Esophagus squamous epithelium (tissue), 4 donors: ENCODE measurements around the gene ARMH1.

Source experiments
- CTCF ChIP-seq, 6 experiments: fragments of 450-650 bp in 4 of 6; fragments of 200-600 bp in 2 of 6; sonication (generic) in 2 of 6; IDR thresholded peaks; one replicate each; pipeline ENCODE4 v1.5.1; 2016 to 2019; ENCODE audit warnings: antibody characterized with exemption in 6 of 6, mild to moderate bottlenecking in 4 of 6, moderate library complexity in 4 of 6
- POLR2A ChIP-seq, 4 donors: fragments of 450-650 bp; IDR thresholded peaks; one replicate each; pipeline ENCODE4 v1.6.1; 2017; ENCODE audit warnings: antibody characterized with exemption in 4 of 4, mild to moderate bottlenecking in 4 of 4, moderate library complexity in 3 of 4

GRCh38 chr1:44625348-44625747 is 49.2 kb upstream of the ARMH1 start:
- TF ChIP-seq CTCF (IDR thresholded peaks at IDR 0.05) (no peak), POLR2A (IDR thresholded peaks at IDR 0.05) (no peak)
